Fibroblast of skin of left quadriceps (primary cell): Measurements from ENCODE around the gene HNRNPA1.
"Not testable (repeated sequence)": the region's sequence is repeated elsewhere in the genome, so short reads cannot be mapped to it uniquely, and the experiment has no call there.

ENCODE experiments used
- DNase-seq, 2 experiments: peaks; one replicate each; pipeline ENCODE4 v3.0.0-alpha.2; 2013; ENCODE audit warnings: low read depth in 2 of 2

HNRNPA1 gene

GRCh38 chr12:54280468-54281260 lies at the start of gene HNRNPA1:
Gene HNRNPA1 (plus strand): TSS chr12:54280726. CDS start chr12:54280808, 82 bp downstream.
- peak; percentile 100 for DNase-seq

GRCh38 chr12:54231269-54231668 lies 49.3 kb upstream of the HNRNPA1 start:
- DNase-seq, result not testable (repeated sequence)

GRCh38 chr12:54232790-54233189 lies 47.7 kb upstream of the HNRNPA1 start:
- peak; percentile 47 for DNase-seq

GRCh38 chr12:54238531-54238930 lies 42.0 kb upstream of the HNRNPA1 start:
- DNase-seq, result no peak

GRCh38 chr12:54239620-54240019 lies 40.9 kb upstream of the HNRNPA1 start:
- DNase-seq, result no peak

- DNase-seq, result no peak
Observed at GRCh38 chr12:54240129-54240528, 40.4 kb upstream of the HNRNPA1 start.

GRCh38 chr12:54240971-54241588 lies 39.4 kb upstream of the HNRNPA1 start:
- DNase-seq, result no peak

- no peak for DNase-seq
Observed at GRCh38 chr12:54246011-54246641, 34.4 kb upstream of the HNRNPA1 start.

GRCh38 chr12:54249489-54249888 lies 31.0 kb upstream of the HNRNPA1 start:
- no peak for DNase-seq

- DNase-seq, result no peak
Observed at GRCh38 chr12:54251667-54252284, 28.8 kb upstream of the HNRNPA1 start.

- DNase-seq, result no peak
Observed at GRCh38 chr12:54253240-54253639, 27.3 kb upstream of the HNRNPA1 start.

- DNase-seq, result no peak
Observed at GRCh38 chr12:54257332-54257731, 23.2 kb upstream of the HNRNPA1 start.

- DNase-seq, result peak; percentile 38
Observed at GRCh38 chr12:54258201-54258681, 22.3 kb upstream of the HNRNPA1 start.

GRCh38 chr12:54259194-54260011 lies 21.1 kb upstream of the HNRNPA1 start:
- peak; percentile 82 to 83 for DNase-seq

- DNase-seq, result no peak
Observed at GRCh38 chr12:54261815-54262402, 18.6 kb upstream of the HNRNPA1 start.

- DNase-seq, result peak in 1 of 2 experiments; percentile 31
Observed at GRCh38 chr12:54262403-54262925, 18.1 kb upstream of the HNRNPA1 start.

- DNase-seq, result no peak
Observed at GRCh38 chr12:54265364-54265812, 15.1 kb upstream of the HNRNPA1 start.

- no peak for DNase-seq
Observed at GRCh38 chr12:54266852-54267251, 13.7 kb upstream of the HNRNPA1 start.

- no peak for DNase-seq
Observed at GRCh38 chr12:54270345-54270744, 10.2 kb upstream of the HNRNPA1 start.

GRCh38 chr12:54272214-54272613 lies 8.3 kb upstream of the HNRNPA1 start:
- no peak for DNase-seq

- DNase-seq, result no peak
Observed at GRCh38 chr12:54273981-54274380, 6.5 kb upstream of the HNRNPA1 start.
